Measurements from ENCODE around the gene DGKK.

The DGKK gene

GRCh38 chrX:50381729-50382415 lies 88.8 kb downstream of the DGKK start:
- H3K4me3 ChIP-seq (replicated peaks; ENCODE audit: insufficient read depth, low read length): no peak overlapping the region
- no peak for TF ChIP-seq SPI1 (IDR thresholded peaks at IDR 0.05; ENCODE audit: borderline replicate concordance, low read depth)
- no peak for TF ChIP-seq REST (IDR thresholded peaks at IDR 0.05; ENCODE audit: insufficient replicate concordance, low read depth)
- TF ChIP-seq GABPA (IDR thresholded peaks at IDR 0.05; ENCODE audit: low read depth): no peak
- TF ChIP-seq POLR2AphosphoS5 (IDR thresholded peaks at IDR 0.05; ENCODE audit: low read depth): no peak
- no peak for TF ChIP-seq CTCF (IDR thresholded peaks at IDR 0.05; ENCODE audit: insufficient read depth, low read length)

GRCh38 chrX:50375481-50376267 lies 95.0 kb downstream of the DGKK start:
- H3K4me3 ChIP-seq (replicated peaks; ENCODE audit: insufficient read depth, low read length): no peak overlapping the region
- DNase-seq (ENCODE audit: low read depth in 1 of 2, low spot score in 1 of 2): no peak
- H3K27me3 ChIP-seq (ENCODE audit: insufficient read depth, poor library complexity, severe bottlenecking): no peaks in the 10 kb centered on the region
- TF ChIP-seq REST (IDR thresholded peaks at IDR 0.05; ENCODE audit: insufficient replicate concordance, low read depth) (no peak), SPI1 (IDR thresholded peaks at IDR 0.05; ENCODE audit: borderline replicate concordance, low read depth) (no peak)
- no peak overlapping the region for H3K27ac ChIP-seq (replicated peaks)

More at GRCh38 chrX:50381729-50382415, 88.8 kb downstream of the DGKK start:
- no peak for DNase-seq (ENCODE audit: low read depth in 1 of 2, low spot score in 1 of 2)
- Histone ChIP-seq H3K27me3 (ENCODE audit: insufficient read depth, poor library complexity, severe bottlenecking) (no peaks in the 10 kb centered on the region), H3K27ac (replicated peaks) (no peak overlapping the region)

GRCh38 chrX:50372966-50373365 lies 97.7 kb downstream of the DGKK start:
- Histone ChIP-seq H3K4me3 (replicated peaks; ENCODE audit: insufficient read depth, low read length) (no peak overlapping the region), H3K27me3 (ENCODE audit: insufficient read depth, poor library complexity, severe bottlenecking) (no peaks in the 10 kb centered on the region)

GRCh38 chrX:50343917-50344316 lies 126.7 kb downstream of the DGKK start:
- Histone ChIP-seq H3K4me3 (replicated peaks; ENCODE audit: insufficient read depth, low read length) (no peak overlapping the region), H3K27me3 (ENCODE audit: insufficient read depth, poor library complexity, severe bottlenecking) (no peaks in the 10 kb centered on the region), H3K27ac (replicated peaks) (no peak overlapping the region)
- no peak for DNase-seq (ENCODE audit: low read depth in 1 of 2, low spot score in 1 of 2)
- no peak for TF ChIP-seq REST (IDR thresholded peaks at IDR 0.05; ENCODE audit: insufficient replicate concordance, low read depth)
- no peak for TF ChIP-seq GABPA (IDR thresholded peaks at IDR 0.05; ENCODE audit: low read depth)
- TF ChIP-seq POLR2AphosphoS5 (IDR thresholded peaks at IDR 0.05; ENCODE audit: low read depth): no peak
- TF ChIP-seq CTCF (IDR thresholded peaks at IDR 0.05; ENCODE audit: insufficient read depth, low read length): no peak
- TF ChIP-seq SPI1 (IDR thresholded peaks at IDR 0.05; ENCODE audit: borderline replicate concordance, low read depth): no peak

More at GRCh38 chrX:50372966-50373365, 97.7 kb downstream of the DGKK start:
- H3K27ac ChIP-seq (replicated peaks): no peak overlapping the region
- DNase-seq (ENCODE audit: low read depth in 1 of 2, low spot score in 1 of 2): peak; percentile 24 to 25
- TF ChIP-seq GABPA (IDR thresholded peaks at IDR 0.05; ENCODE audit: low read depth) (no peak), SPI1 (IDR thresholded peaks at IDR 0.05; ENCODE audit: borderline replicate concordance, low read depth) (peak; percentile 19; the same call in 1 of the 2 replicates)

Measured in HL-60 (cell line).